Choroid plexus epithelial cell (primary cell): ENCODE measurements around the gene BRK1.
"Not testable (repeated sequence)": the region's sequence is repeated elsewhere in the genome, so short reads cannot be mapped to it uniquely, and the experiment has no call there.

ENCODE experiments used
- DNase-seq: peaks from one replicate; pipeline ENCODE4 v3.0.0-alpha.2; 2010; ENCODE audit warnings: low read depth
- H3K4me3 ChIP-seq: 2 replicates; pipeline ENCODE4 v1.5.1; 2011; ENCODE audit warnings: low read depth, mild to moderate bottlenecking, control low read depth, low read length, moderate library complexity
- CTCF ChIP-seq: conservative IDR thresholded peaks from 2 replicates; pipeline ENCODE4 v1.5.1; 2011; ENCODE audit warnings: low read depth, mild to moderate bottlenecking, control low read depth, inconsistent platforms, low read length, moderate library complexity

Gene BRK1

GRCh38 chr3:10115326-10116137 lies at the start of gene BRK1:
BRK1 (plus strand) TSS chr3:10115675; CDS start chr3:10115702, 27 bp downstream.
- DNase-seq: peak; percentile 98
- peak within 1 kb of the TSS; percentile 67 for H3K4me3 ChIP-seq
- TF ChIP-seq CTCF: no peak

GRCh38 chr3:10070077-10070476 lies 45.4 kb upstream of the BRK1 start:
- H3K4me3 ChIP-seq, DNase-seq: not testable (repeated sequence)

- no peak overlapping the region for H3K4me3 ChIP-seq
- TF ChIP-seq CTCF: no peak
- DNase-seq: no peak
These were observed 40.8 kb upstream of the BRK1 start for GRCh38 chr3:10074666-10075065.

GRCh38 chr3:10081871-10082270 lies 33.6 kb upstream of the BRK1 start:
- no peak overlapping the region for H3K4me3 ChIP-seq
- no peak for DNase-seq
- no peak for TF ChIP-seq CTCF

- no peak overlapping the region for H3K4me3 ChIP-seq
- no peak for DNase-seq
- TF ChIP-seq CTCF: no peak
These were observed 29.7 kb upstream of the BRK1 start for GRCh38 chr3:10085738-10086137.

GRCh38 chr3:10088256-10088655 lies 27.2 kb upstream of the BRK1 start:
- TF ChIP-seq CTCF: no peak
- H3K4me3 ChIP-seq: no peak overlapping the region
- no peak for DNase-seq

GRCh38 chr3:10090179-10090578 lies 25.3 kb upstream of the BRK1 start:
- TF ChIP-seq CTCF: no peak
- no peak overlapping the region for H3K4me3 ChIP-seq
- DNase-seq: no peak

GRCh38 chr3:10090774-10091173 lies 24.7 kb upstream of the BRK1 start:
- not testable (repeated sequence) for DNase-seq, H3K4me3 ChIP-seq

- DNase-seq, H3K4me3 ChIP-seq: not testable (repeated sequence)
These were observed 24.1 kb upstream of the BRK1 start for GRCh38 chr3:10091387-10091786.
